Smooth muscle cell (in vitro differentiated cells): ENCODE measurements around the gene ABHD18. TPM values are rescaled to one million over a fixed set of nuclear protein-coding genes. Genes with fewer than 3 reads are reported as not detected.
"Not testable (repeated sequence)": the region's sequence is repeated elsewhere in the genome, so short reads cannot be mapped to it uniquely, and the experiment has no call there.

Experiments
- DNase-seq: peaks from one replicate; lab custom pipeline; 2025; ENCODE audit not compliant: unreplicated experiment; lab: John Stamatoyannopoulos, UW
- H2AFZ ChIP-seq: fragments of 200-600 bp; sonication (generic); 2 replicates; pipeline ENCODE4 v1.6.0; 2016; ENCODE audit warnings: antibody characterized with exemption, low read depth, mild to moderate bottlenecking
- H3F3A ChIP-seq: fragments of 200-600 bp; sonication (generic); 2 replicates; pipeline ENCODE4 v1.6.0; 2017; ENCODE audit warnings: antibody characterized with exemption, low read depth
- H3K27ac ChIP-seq: fragments of 200-600 bp; sonication (generic); 2 replicates; pipeline ENCODE4 v1.5.1; 2016; ENCODE audit warnings: low read depth, mild to moderate bottlenecking
- H3K27me3 ChIP-seq: fragments of 200-600 bp; sonication (generic); 2 replicates; pipeline ENCODE4 v1.6.1; 2016; ENCODE audit warnings: low read depth, mild to moderate bottlenecking
- H3K36me3 ChIP-seq: fragments of 200-600 bp; sonication (generic); 2 replicates; pipeline ENCODE4 v1.5.1; 2016; ENCODE audit warnings: low read depth
- H3K4me1 ChIP-seq: fragments of 200-600 bp; sonication (generic); 2 replicates; pipeline ENCODE4 v1.5.1; 2016; ENCODE audit warnings: low read depth
- H3K4me2 ChIP-seq: fragments of 200-600 bp; sonication (generic); 2 replicates; pipeline ENCODE4 v1.6.0; 2016; ENCODE audit warnings: mild to moderate bottlenecking
- H3K4me3 ChIP-seq: fragments of 200-600 bp; sonication (generic); 2 replicates; pipeline ENCODE4 v1.5.1; 2016; ENCODE audit warnings: mild to moderate bottlenecking
- H3K79me2 ChIP-seq: fragments of 200-600 bp; sonication (generic); 2 replicates; pipeline ENCODE4 v1.6.0; 2016; ENCODE audit warnings: low read depth, mild to moderate bottlenecking
- H3K9ac ChIP-seq: fragments of 200-600 bp; sonication (generic); 2 replicates; pipeline ENCODE4 v1.6.0; 2016; ENCODE audit warnings: low read depth
- H3K9me3 ChIP-seq: fragments of 200-600 bp; sonication (generic); replicated peaks from 2 replicates; pipeline ENCODE4 v1.5.1; 2016; ENCODE audit warnings: low read depth
- H4K20me1 ChIP-seq: fragments of 200-600 bp; sonication (generic); 2 replicates; pipeline ENCODE4 v1.6.0; 2016; ENCODE audit warnings: low read depth
- CTCF ChIP-seq: fragments of 200-600 bp; sonication (generic); IDR thresholded peaks from 2 replicates; pipeline ENCODE4 v1.5.1; 2017; ENCODE audit warnings: borderline replicate concordance, mild to moderate bottlenecking, antibody characterized with exemption; ENCODE audit not compliant: insufficient read depth, poor library complexity, severe bottlenecking
- WGBS: methylation state at CpG from one replicate; pipeline ENCODE4 v1.1.7; 2016; ENCODE audit warnings: low lambda C conversion rate; 5-methylcytosine and 5-hydroxymethylcytosine counted together
- polyA plus RNA-seq: library from polyadenylated mRNA; unstranded; fragments of >200 nt; fragmentation: Nextera tagmentation; extraction: Ambion mirVana; gene quantifications from 2 replicates; pipeline ENCODE4 v1.2.1, GENCODE V29; 2016
- total RNA-seq: library from RNA; depleted of rRNA; stranded (reverse); fragments of >200 nt; gene quantifications from 2 replicates; pipeline ENCODE4 v1.2.3, GENCODE V29; 2014

Gene ABHD18
- total and polyA plus RNA-seq, 2 experiments from 2014 or later = 4.3 to 10.0 TPM

GRCh38 chr4:128029907-128030306 lies 64.7 kb downstream of the ABHD18 start:
- Histone ChIP-seq H3K4me2 (no peak overlapping the region), H2AFZ (no peak overlapping the region), H3F3A (no peaks in the 10 kb centered on the region), H3K9ac (no peak overlapping the region), H3K9me3 (no peaks in the 10 kb centered on the region), H3K79me2 (no peaks in the 10 kb centered on the region), H3K27ac (no peak overlapping the region), H3K4me1 (no peaks in the 10 kb centered on the region), H3K4me3 (no peak overlapping the region), H3K36me3 (peaks cover 8% of the 10 kb centered on the region), H3K27me3 (no peaks in the 10 kb centered on the region), H4K20me1 (no peaks in the 10 kb centered on the region)
- TF ChIP-seq CTCF = no peak
- DNase-seq = no peak
- WGBS = over 99% methylated on average over 4 of the region's 4 CpGs

GRCh38 chr4:128031756-128032384 lies 66.7 kb downstream of the ABHD18 start:
- 90% methylated on average over 3 of the region's 3 CpGs for WGBS
- no peaks in the 10 kb centered on the region for H4K20me1 ChIP-seq
- no peaks in the 10 kb centered on the region for H3K4me1 ChIP-seq
- H2AFZ ChIP-seq = no peak overlapping the region
- H3K4me2 ChIP-seq = no peak overlapping the region
- no peaks in the 10 kb centered on the region for H3F3A ChIP-seq
- DNase-seq = no peak
- H3K27me3 ChIP-seq = no peaks in the 10 kb centered on the region
- H3K4me3 ChIP-seq = no peak overlapping the region
- H3K9me3 ChIP-seq = no peaks in the 10 kb centered on the region
- TF ChIP-seq CTCF = no peak
- H3K9ac ChIP-seq = no peak overlapping the region
- no peaks in the 10 kb centered on the region for H3K79me2 ChIP-seq
- H3K36me3 ChIP-seq = peaks cover 3% of the 10 kb centered on the region
- H3K27ac ChIP-seq = no peak overlapping the region

GRCh38 chr4:128039568-128039967 lies 74.4 kb downstream of the ABHD18 start:
- no peak for TF ChIP-seq CTCF
- no peaks in the 10 kb centered on the region for H3K36me3 ChIP-seq
- no peak overlapping the region for H3K4me2 ChIP-seq
- H3K27ac ChIP-seq = no peak overlapping the region
- no peaks in the 10 kb centered on the region for H3K27me3 ChIP-seq
- H3K4me3 ChIP-seq = no peak overlapping the region
- WGBS = 93% methylated on average over 1 of the region's 1 CpG
- no peaks in the 10 kb centered on the region for H3F3A ChIP-seq
- no peak overlapping the region for H3K9ac ChIP-seq
- no peak for DNase-seq
- H2AFZ ChIP-seq = no peak overlapping the region
- H3K79me2 ChIP-seq = no peaks in the 10 kb centered on the region
- H3K4me1 ChIP-seq = no peaks in the 10 kb centered on the region
- no peaks in the 10 kb centered on the region for H3K9me3 ChIP-seq
- no peaks in the 10 kb centered on the region for H4K20me1 ChIP-seq

GRCh38 chr4:128047019-128047418 lies 81.8 kb downstream of the ABHD18 start:
- H3F3A ChIP-seq, H3K4me2 ChIP-seq, H3K27ac ChIP-seq, H3K36me3 ChIP-seq, DNase-seq, H4K20me1 ChIP-seq, H3K27me3 ChIP-seq, H2AFZ ChIP-seq, H3K79me2 ChIP-seq, H3K4me3 ChIP-seq, H3K9ac ChIP-seq, H3K4me1 ChIP-seq, H3K9me3 ChIP-seq: not testable (repeated sequence)
- 93% methylated on average over 9 of the region's 9 CpGs for WGBS

GRCh38 chr4:128047514-128047913 lies 82.3 kb downstream of the ABHD18 start:
- not testable (repeated sequence) for H2AFZ ChIP-seq, H3K4me3 ChIP-seq, H4K20me1 ChIP-seq, H3K27ac ChIP-seq, H3K9ac ChIP-seq, H3K4me2 ChIP-seq, H3F3A ChIP-seq, H3K36me3 ChIP-seq, H3K27me3 ChIP-seq, H3K79me2 ChIP-seq, H3K4me1 ChIP-seq, DNase-seq, H3K9me3 ChIP-seq
- 98% methylated on average over 21 of the region's 34 CpGs for WGBS

- not testable (repeated sequence) for H3K4me1 ChIP-seq, H3K9me3 ChIP-seq, DNase-seq, H2AFZ ChIP-seq, H3K27me3 ChIP-seq, H3F3A ChIP-seq, H3K4me3 ChIP-seq, H4K20me1 ChIP-seq, H3K79me2 ChIP-seq, H3K4me2 ChIP-seq, H3K27ac ChIP-seq, H3K36me3 ChIP-seq, H3K9ac ChIP-seq
- WGBS = 81% methylated on average over 10 of the region's 10 CpGs
These were observed 86.0 kb downstream of the ABHD18 start for GRCh38 chr4:128051229-128051628.
